ENCODE measurements around the gene SMPD1. TPM values are rescaled to one million over a fixed set of nuclear protein-coding genes. Genes with fewer than 3 reads are reported as not detected.

SMPD1 gene
- total RNA-seq, 2 donors from 2014 or later, result 36.6 to 51.3 TPM

- H3K27ac ChIP-seq, result no peak overlapping the region
- no peak for ATAC-seq (ENCODE audit: insufficient number of reproducible peaks, low FRiP score, low read depth)
- no peaks in the 10 kb centered on the region for H3K27me3 ChIP-seq (replicated peaks; ENCODE audit: insufficient read depth)
- no peak for TF ChIP-seq CTCF (IDR thresholded peaks at IDR 0.05)
- no peak for DNase-seq (ENCODE audit: low spot score)
- H3K36me3 ChIP-seq, result peaks cover 11% of the 10 kb centered on the region
- H3K9me3 ChIP-seq, result no peaks in the 10 kb centered on the region
- no peaks in the 10 kb centered on the region for H3K4me1 ChIP-seq (ENCODE audit: control insufficient read depth in 1 of 2, low read depth in 2 of 2)
- H3K4me3 ChIP-seq, result no peak overlapping the region
These were observed 20.6 kb downstream of the SMPD1 start for GRCh38 chr11:6410695-6411430.

- Histone ChIP-seq H3K4me3 (no peak overlapping the region), H3K4me1 (ENCODE audit: control insufficient read depth in 1 of 2, low read depth in 2 of 2) (no peaks in the 10 kb centered on the region), H3K9me3 (no peaks in the 10 kb centered on the region), H3K27ac (no peak overlapping the region), H3K27me3 (replicated peaks; ENCODE audit: insufficient read depth) (no peaks in the 10 kb centered on the region), H3K36me3 (peaks cover 11% of the 10 kb centered on the region)
- DNase-seq (ENCODE audit: low spot score) (no peak), ATAC-seq (ENCODE audit: insufficient number of reproducible peaks, low FRiP score, low read depth) (no peak)
- TF ChIP-seq CTCF (IDR thresholded peaks at IDR 0.05), result no peak
These were observed 21.3 kb downstream of the SMPD1 start for GRCh38 chr11:6411594-6412031.

- peaks cover 11% of the 10 kb centered on the region for H3K36me3 ChIP-seq
- H3K9me3 ChIP-seq, result no peaks in the 10 kb centered on the region
- H3K27me3 ChIP-seq (replicated peaks; ENCODE audit: insufficient read depth), result no peaks in the 10 kb centered on the region
- DNase-seq (ENCODE audit: low spot score), result no peak
- no peak overlapping the region for H3K4me3 ChIP-seq
- no peak overlapping the region for H3K27ac ChIP-seq
- peaks cover 0 to 15% of the 10 kb centered on the region in 2 donors for H3K4me1 ChIP-seq (ENCODE audit: control insufficient read depth in 1 of 2, low read depth in 2 of 2)
- no peak for ATAC-seq (ENCODE audit: insufficient number of reproducible peaks, low FRiP score, low read depth)
- no peak for TF ChIP-seq CTCF (IDR thresholded peaks at IDR 0.05)
These were observed 23.5 kb downstream of the SMPD1 start for GRCh38 chr11:6413791-6414201.

GRCh38 chr11:6414874-6415328, 24.6 kb downstream of the SMPD1 start:
- H3K27me3 ChIP-seq (replicated peaks; ENCODE audit: insufficient read depth), result no peaks in the 10 kb centered on the region
- ATAC-seq (ENCODE audit: insufficient number of reproducible peaks, low FRiP score, low read depth) (no peak), DNase-seq (ENCODE audit: low spot score) (no peak)
- no peak for TF ChIP-seq CTCF (IDR thresholded peaks at IDR 0.05)
- no peak overlapping the region for H3K4me3 ChIP-seq
- H3K27ac ChIP-seq, result no peak overlapping the region
- peaks cover 4 to 19% of the 10 kb centered on the region in 2 donors for H3K4me1 ChIP-seq (ENCODE audit: control insufficient read depth in 1 of 2, low read depth in 2 of 2)
- H3K36me3 ChIP-seq, result peaks cover 10% of the 10 kb centered on the region
- H3K9me3 ChIP-seq, result no peaks in the 10 kb centered on the region

DNA sequence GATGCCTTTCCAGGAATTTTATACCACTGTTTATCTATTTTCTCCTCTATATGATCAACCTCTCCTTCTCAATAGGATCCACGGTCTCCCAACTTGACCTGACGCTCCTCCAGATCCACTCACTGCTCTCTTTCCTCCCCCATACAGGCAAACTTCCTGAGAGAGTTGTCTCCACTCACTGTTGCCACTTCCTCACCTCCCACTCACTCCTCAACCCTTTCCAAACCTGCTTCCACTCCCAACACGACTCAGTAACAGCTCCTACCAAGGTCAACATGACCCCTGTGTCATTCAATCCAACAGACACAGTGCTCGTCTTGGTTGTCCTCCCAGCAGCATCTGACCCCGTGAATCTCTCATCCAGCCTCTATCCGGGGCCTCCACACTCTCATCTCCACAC, 25.5 kb downstream of the SMPD1 start:
- Histone ChIP-seq H3K27me3 (replicated peaks; ENCODE audit: insufficient read depth) (no peaks in the 10 kb centered on the region), H3K9me3 (no peaks in the 10 kb centered on the region), H3K4me1 (ENCODE audit: control insufficient read depth in 1 of 2, low read depth in 2 of 2) (peaks cover 5 to 24% of the 10 kb centered on the region in 2 donors), H3K4me3 (no peak overlapping the region), H3K36me3 (peaks cover 3% of the 10 kb centered on the region), H3K27ac (no peak overlapping the region)
- TF ChIP-seq CTCF (IDR thresholded peaks at IDR 0.05), result no peak
- no peak for DNase-seq (ENCODE audit: low spot score)
- ATAC-seq (ENCODE audit: insufficient number of reproducible peaks, low FRiP score, low read depth), result no peak

Measured in thoracic aorta (tissue), 2 donors.